ENCODE data around the gene RET.

RET gene

DNA sequence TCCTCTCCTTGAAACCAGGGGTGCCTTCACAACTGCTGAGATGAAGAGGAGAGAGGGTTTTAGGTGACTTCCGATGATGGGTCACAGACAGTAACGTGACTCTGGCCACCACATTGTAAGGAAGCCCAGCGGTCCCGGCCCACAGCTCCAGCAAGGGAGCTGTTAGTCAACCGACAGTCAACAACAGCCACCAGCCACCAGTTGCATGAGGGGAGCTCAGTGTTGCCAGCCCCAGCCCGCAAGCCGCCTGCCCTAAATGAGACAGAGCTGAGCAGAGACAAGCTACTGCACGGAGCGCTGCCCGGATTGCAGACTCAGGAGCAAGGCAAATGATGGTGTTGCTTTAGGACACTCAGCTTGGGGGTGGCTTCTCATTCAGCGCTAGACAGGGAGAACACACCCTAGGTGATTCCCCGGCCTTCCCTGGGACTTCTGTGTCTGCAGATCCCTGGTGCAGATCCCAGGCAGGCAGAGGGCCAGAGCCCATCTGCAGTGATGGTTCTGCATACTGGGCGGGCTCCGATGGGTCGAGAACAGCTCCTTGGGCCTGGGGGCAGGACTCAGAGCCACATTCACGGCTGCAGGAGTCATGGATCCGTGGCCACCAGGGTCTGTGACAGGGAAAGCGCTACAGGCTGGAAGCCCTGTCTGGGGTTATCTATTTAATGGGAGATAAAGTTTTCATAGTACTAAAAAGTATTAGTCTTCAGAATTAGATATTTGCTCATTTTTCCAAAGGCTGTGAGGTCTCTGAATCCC lies 14.3 kb upstream of the RET start:
- DNase-seq (ENCODE audit: low spot score): no peak

GRCh38 chr10:43064331-43065075 lies 12.4 kb upstream of the RET start:
- DNase-seq (ENCODE audit: low spot score): no peak

GRCh38 chr10:43065234-43065633 lies 11.6 kb upstream of the RET start:
- DNase-seq (ENCODE audit: low spot score): no peak

- DNase-seq (ENCODE audit: low spot score): no peak
Measured at GRCh38 chr10:43065761-43066160, 11.1 kb upstream of the RET start.

GRCh38 chr10:43066481-43066880 lies 10.4 kb upstream of the RET start:
- no peak for DNase-seq (ENCODE audit: low spot score)

DNA sequence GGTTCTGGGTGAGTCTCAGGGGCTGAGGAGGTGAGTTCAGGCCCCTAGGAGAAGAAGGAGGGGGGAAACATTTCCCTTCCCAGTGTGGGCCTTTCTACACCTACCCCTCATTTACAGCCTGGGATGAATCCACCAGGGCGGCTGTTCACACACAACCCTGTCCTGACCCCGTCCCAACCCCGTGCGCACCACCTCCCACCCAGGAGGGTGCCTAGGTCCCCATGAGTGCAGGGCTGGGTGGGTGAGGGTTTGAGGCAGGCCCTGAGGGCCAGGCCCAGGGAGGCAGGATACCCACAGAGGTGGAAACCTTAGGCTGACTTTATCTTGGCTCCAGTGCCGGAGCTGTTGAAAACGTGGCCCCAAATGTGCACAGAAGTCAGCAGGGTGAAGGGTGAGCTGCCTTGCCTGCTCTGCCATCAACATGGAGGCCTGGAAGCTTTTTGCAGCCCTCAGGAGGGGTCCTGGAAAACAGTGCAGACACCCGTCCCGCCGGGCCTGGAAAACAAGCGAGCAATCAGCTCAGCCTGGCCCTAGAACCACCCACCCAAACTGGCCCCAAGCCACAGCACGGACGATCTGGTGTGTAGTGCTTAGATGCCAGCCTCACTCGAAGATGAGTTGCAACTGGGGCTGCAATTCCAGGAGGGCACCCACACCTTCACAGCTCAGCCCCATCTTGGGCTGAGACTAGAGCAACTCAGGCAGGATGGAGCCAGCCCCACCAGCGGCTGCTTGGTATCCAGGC lies 9.3 kb upstream of the RET start:
- no peak for DNase-seq (ENCODE audit: low spot score)

- DNase-seq (ENCODE audit: low spot score): no peak
Measured at GRCh38 chr10:43068136-43068395, 8.8 kb upstream of the RET start.

DNA sequence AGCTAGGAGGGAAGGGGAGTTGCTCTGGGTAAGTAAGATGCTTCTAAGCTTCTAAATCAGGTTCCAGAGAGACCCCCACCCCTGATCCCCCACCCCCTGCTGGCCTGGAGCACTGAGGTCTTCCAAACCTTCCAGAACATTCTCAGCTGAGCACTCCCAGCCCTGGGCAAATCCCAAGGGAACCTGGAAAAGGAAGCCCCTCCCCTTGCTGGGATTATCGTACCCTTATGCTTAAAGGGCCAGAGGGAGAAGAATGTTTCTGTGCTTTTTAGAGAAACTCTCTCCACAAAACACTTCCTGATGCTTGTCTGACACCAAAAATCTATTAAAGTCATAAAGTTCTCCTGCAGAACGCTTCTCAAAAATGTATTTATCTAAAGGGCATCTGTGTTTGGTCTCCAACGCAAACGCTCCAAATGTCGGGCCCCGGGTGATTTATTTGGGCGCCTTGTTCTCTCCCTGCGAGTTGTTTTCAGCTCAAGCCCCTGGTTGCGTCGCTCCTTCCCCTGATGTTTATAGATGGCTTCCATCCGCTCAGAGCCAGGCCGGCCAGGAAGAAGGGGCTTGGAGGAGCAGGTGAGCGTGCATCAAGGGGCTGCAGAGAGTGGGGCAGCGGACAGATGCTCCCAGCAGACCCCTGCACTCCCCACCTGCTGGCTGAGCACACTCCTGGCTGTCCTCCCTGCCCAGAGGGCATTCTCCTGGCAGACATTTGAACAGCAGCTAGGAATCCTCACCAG lies 8.2 kb upstream of the RET start:
- DNase-seq (ENCODE audit: low spot score): no peak

DNA sequence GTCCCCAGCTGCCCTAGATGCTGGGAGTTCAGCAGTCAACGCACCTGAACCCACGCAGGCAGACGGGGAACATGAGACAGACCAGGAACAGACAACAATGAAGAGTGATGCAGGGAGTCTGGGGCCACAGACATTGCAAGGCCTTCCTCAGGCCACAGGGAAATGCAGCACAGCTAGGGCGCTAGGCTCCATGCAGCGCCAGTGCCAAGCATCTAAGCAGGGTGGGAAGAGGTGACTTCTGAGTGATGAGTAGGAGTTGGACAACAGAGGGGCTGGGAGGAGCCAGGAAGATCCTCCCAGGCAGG lies 7.7 kb upstream of the RET start:
- no peak for DNase-seq (ENCODE audit: low spot score)

GRCh38 chr10:43069579-43069978 lies 7.3 kb upstream of the RET start:
- no peak for DNase-seq (ENCODE audit: low spot score)

- DNase-seq (ENCODE audit: low spot score): no peak
Measured at GRCh38 chr10:43070121-43071085, 6.5 kb upstream of the RET start.

GRCh38 chr10:43071865-43072650 lies 4.8 kb upstream of the RET start:
- DNase-seq (ENCODE audit: low spot score): no peak

- no peak for DNase-seq (ENCODE audit: low spot score)
Measured at GRCh38 chr10:43073191-43073590, 3.7 kb upstream of the RET start.

DNA sequence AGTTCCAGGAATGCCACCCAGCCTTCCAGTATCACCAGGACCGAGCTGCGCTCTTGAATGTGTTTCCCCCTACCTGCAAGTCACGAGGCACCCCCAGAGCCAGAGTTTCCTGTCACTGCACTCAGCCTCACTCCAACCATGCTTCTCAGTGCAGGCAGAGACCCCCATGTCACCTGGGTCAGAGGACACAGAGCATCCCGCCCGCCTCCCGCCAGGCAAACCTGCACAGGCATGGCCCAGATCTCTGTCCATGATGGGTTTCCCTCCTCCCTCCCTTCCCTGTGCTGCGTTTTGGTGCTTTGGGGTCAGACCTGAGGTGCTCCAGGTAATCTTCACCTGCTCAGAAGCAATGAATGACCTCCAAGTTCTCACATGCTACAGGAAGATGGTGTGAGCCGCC lies 3.1 kb upstream of the RET start:
- DNase-seq (ENCODE audit: low spot score): no peak

DNA sequence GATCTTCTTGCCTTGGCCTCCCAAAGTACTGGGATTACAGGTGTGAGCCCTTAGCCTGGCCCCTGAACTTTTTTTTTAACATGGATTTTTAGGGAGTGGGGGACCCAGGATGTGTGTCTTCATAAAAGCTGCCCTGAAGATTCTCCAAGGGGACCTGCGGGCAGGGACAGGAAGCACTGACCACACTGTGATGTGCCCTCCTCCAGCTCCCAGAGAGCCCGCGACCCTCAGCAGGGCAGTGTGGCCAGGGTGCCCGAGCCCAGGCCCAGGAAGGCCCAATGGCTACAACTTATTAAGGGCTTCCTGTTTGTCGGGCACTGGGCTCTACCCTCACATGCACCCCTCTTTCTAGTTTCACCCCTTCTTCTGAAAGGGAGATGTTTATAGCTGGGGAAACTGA lies 2.5 kb upstream of the RET start:
- DNase-seq (ENCODE audit: low spot score): no peak

- no peak for DNase-seq (ENCODE audit: low spot score)
Measured at GRCh38 chr10:43074827-43075611, 1.9 kb upstream of the RET start.

DNA sequence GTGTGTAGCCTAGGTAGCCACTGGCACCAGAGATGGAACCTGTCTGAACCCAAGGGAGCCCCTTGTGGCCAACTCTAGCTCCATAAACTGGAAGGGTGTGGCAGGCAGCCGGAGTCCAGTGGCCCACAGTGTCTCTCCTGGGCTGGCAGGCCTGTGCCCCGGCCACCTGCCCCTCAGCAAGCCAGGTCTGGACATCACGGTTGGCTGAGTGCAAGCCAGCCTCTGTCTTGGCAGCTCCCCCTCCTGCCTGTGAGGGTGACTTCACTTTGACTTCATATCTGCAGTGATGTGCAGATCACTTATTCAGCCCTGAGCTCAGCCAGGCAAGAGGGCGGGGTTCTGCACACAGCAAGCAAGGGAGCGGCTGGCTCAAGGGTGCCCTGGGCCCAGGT lies 1.3 kb upstream of the RET start:
- DNase-seq (ENCODE audit: low spot score): no peak

DNA sequence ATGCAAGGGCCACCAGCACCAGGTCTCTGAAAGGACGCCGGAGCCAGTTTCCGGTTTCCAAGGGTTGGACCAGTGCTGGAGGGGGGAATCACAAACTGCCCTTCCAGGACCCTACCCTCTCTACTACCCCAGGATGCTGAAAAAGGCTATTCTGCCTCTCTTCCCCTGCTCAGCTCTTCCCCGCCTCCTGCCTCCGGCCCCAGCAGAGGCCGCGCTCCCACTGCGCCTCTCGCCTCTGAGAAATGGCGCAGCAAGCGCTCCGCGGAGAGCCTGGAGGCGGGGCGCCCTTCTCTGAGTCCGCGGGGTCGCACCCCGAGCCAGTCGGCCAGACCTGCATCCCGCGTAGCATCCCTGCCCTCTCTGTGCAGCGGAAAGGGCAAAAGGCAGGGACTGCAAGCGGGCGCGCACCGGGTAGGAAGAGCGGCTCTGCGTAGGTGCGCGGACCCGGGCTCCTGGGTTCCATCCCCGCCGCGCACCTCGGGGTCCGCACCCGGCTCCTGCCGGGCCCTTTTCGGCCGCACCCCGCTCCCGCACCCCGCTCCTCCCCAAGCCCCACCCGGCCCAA lies 476 bp upstream of the RET start:
- peak; percentile 61 for DNase-seq (ENCODE audit: low spot score)

DNA sequence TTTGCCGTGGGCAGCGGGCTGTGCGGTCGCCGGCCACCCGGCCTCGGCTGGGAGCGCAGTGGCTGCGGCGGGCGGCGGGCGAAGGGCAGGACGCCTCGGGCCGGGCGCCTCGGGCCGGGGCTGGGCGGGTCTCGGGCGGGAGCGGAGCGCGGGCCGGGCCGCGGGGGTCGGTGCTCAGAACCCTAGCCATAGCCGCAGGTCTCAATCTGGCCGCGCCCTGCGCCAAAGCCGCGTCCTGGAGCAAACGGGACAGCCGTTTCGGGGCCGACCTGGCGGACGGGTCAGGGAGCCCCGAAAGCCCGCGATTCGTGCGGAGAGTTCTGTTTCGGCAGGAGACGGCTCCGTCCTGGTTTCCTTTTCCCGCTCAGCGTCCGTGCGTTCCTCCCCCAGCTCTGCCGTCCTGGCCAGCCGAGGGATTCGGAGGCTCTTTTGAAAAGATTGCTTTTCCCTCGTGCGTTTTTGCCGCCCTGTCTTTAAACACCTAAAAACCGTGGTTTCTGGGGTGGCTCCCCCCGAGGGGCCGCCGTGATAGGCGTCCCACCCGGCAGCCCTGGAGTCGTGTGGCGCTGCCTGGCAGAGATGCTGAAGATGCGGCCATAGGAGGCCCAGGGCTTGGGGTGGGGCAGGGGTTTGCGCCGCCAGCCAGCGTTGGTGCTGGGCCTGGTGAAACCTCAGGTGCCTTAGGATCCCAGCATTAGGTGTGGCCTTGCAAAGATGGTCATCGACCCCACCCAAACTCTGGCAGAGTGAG lies 727 bp downstream of the RET start:
- peak; percentile 64 for DNase-seq (ENCODE audit: low spot score)
